WI38 (cell line): Measurements from ENCODE around the gene TTC5.
"Not testable (repeated sequence)": the region's sequence is repeated elsewhere in the genome, so short reads cannot be mapped to it uniquely, and the experiment has no call there.

Experiments used
- H3K4me3 ChIP-seq: 2 replicates; pipeline ENCODE4 v1.5.1; 2011; ENCODE audit warnings: low read depth, mild to moderate bottlenecking, control low read depth, low read length
- TF ChIP-seq, protein P1 (sequence below): IDR thresholded peaks from 2 replicates; pipeline ENCODE4 v1.5.1; 2012; ENCODE audit warnings: low read depth, mild to moderate bottlenecking, control low read depth, low read length

TTC5 gene

DNA sequence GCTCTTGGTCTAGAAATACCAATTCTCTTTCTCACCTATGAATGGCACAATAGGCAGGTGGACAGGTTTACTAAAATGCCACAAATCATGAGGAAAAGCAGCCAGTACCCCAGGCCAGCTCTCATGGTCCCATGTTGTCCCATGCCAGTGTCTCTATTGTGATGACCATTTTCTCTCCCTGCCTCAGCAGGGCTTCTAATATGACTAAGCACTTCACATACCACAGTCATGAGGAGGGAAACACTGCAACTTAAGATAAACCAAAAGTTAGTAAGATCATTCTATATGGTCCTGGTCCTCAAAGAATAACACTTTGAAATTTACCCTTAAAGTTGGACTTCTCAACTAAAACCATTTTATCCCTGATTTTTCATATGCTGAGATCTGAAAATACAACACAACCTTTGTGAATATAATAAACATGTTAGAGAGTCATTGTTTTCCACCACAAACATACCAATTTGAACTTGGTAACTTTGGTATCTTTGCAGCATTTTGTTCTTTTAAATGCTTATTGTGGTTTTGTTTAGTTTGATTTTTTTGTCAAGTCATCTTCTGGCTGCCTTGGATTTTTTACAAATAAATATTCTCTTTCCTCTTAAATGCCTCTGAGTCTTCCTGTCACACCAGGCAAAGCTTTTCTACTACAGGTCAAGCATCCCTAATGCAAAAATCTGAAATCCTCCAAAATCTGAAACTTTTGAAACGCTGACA lies 3.6 kb downstream of the TTC5 start:
- TF ChIP-seq, protein P1, sequence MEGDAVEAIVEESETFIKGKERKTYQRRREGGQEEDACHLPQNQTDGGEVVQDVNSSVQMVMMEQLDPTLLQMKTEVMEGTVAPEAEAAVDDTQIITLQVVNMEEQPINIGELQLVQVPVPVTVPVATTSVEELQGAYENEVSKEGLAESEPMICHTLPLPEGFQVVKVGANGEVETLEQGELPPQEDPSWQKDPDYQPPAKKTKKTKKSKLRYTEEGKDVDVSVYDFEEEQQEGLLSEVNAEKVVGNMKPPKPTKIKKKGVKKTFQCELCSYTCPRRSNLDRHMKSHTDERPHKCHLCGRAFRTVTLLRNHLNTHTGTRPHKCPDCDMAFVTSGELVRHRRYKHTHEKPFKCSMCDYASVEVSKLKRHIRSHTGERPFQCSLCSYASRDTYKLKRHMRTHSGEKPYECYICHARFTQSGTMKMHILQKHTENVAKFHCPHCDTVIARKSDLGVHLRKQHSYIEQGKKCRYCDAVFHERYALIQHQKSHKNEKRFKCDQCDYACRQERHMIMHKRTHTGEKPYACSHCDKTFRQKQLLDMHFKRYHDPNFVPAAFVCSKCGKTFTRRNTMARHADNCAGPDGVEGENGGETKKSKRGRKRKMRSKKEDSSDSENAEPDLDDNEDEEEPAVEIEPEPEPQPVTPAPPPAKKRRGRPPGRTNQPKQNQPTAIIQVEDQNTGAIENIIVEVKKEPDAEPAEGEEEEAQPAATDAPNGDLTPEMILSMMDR = no peak
- no peak overlapping the region for H3K4me3 ChIP-seq

GRCh38 chr14:20295067-20295466 lies 10.7 kb downstream of the TTC5 start:
- no peak overlapping the region for H3K4me3 ChIP-seq
- TF ChIP-seq, protein P1 = no peak

DNA sequence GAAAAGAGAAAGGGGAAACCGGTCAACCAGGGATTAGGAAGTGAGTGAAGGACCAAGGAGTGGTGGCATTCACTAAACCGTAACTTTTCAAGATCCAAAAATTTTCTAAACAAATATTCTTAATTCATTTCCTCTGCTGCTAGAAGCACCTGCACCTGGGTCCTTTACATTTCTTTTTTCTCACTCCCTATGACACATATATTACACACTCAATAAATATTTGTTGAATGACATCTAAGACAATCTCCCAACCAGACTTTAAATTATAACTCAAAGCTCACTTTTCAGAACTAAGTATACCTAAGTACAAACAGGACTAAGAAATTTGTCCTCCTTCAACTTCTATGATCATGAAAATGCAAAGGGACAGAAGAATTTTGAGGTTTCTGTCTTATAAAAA lies 11.1 kb downstream of the TTC5 start:
- TF ChIP-seq, protein P1 = no peak
- no peak overlapping the region for H3K4me3 ChIP-seq

GRCh38 chr14:20281998-20282397 lies 23.8 kb downstream of the TTC5 start:
- not testable (repeated sequence) for H3K4me3 ChIP-seq

DNA sequence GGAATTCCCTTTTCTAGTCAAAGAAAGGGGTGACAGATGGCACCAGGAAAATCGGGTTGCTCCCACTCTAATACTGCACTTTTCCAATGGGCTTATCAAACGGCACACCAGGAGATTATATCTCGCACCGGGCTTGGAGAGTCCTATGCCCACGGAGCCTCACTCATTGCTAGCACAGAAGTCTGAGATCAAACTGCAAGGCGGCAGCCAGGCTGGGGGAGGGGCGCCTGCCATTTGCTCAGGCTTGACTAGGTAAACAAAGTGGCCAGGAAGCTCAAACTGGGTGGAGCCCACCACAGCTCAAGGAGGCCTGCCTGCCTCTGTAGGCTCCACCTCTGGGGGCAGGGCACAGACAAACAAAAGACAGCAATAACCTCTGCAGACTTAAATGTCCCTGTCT lies 25.5 kb downstream of the TTC5 start:
- not testable (repeated sequence) for H3K4me3 ChIP-seq

DNA sequence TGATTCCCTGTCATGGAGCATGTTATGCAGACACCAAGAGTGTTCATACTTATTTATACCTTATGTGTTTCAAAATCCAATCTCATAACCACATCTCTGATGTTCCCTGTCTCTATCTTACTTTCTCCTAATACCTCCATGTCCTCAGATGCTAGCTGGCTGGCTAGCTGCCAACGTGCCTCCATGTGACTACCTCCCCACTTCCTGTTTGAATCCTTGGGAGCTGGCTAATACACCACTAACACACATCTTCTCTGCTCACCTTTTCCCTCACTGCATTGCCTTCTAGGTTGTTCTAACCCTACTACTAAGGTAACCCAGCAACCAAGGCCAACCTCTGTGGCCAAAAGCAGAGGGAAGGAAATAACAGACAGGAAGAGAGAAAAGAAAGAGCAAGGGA lies 27.3 kb downstream of the TTC5 start:
- no peak overlapping the region for H3K4me3 ChIP-seq
- TF ChIP-seq, protein P1 = no peak

DNA sequence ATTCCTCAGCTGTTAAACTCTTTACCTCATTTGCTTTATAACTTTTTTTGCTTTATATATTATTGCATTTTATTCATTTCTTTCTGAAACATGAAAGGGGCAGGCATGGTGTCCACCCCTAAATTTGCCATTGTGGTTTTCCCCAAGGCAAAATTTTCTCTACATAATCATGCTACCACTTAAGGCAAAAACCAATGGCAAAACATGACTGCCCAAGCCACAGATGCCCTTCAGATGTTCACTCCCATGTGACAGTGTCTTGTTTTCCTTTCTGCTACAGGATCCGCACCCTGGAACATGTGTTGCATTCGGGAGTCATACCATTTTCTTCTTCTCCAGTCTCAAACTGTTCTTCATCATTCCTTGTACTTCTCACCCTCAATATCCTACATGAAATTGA lies 28.3 kb downstream of the TTC5 start:
- TF ChIP-seq, protein P1 = no peak

GRCh38 chr14:20274062-20274461 lies 31.7 kb downstream of the TTC5 start:
- H3K4me3 ChIP-seq = no peak overlapping the region
- TF ChIP-seq, protein P1 = no peak

More for the DNA sequence above, 28.3 kb downstream of the TTC5 start:
- no peak overlapping the region for H3K4me3 ChIP-seq

- H3K4me3 ChIP-seq = not testable (repeated sequence)
These were observed 41.4 kb downstream of the TTC5 start for GRCh38 chr14:20264361-20264760.
